NCI-H526 (cell line): Measurements from ENCODE around the gene MTCP1.

ENCODE experiments used
- DNase-seq, 2 experiments: peaks; one replicate each; lab custom pipeline; 2025; lab: John Stamatoyannopoulos, UW

MTCP1 gene

GRCh38 chrX:155070975-155071693 lies at the start of gene MTCP1, which contains the start of the genes BRCC3 and CMC4:
Gene MTCP1 (minus strand): TSS chrX:155071136. CDS start chrX:155066010, 5,126 bp downstream.
Gene BRCC3 (plus strand): TSS chrX:155071508. CDS start chrX:155071528, 20 bp downstream.
Gene CMC4 (minus strand): TSS chrX:155071136. CDS start chrX:155064023, 7,113 bp downstream.
- peak; percentile 84 to 99 for DNase-seq

GRCh38 chrX:155115174-155115819 lies 44.4 kb upstream of the MTCP1 start:
- DNase-seq: no peak

GRCh38 chrX:155113097-155113496 lies 42.2 kb upstream of the MTCP1 start:
- DNase-seq: no peak

- no peak for DNase-seq
Observed at GRCh38 chrX:155112171-155112570, 41.2 kb upstream of the MTCP1 start.

- DNase-seq: no peak
Observed at GRCh38 chrX:155108427-155108826, 37.5 kb upstream of the MTCP1 start.

GRCh38 chrX:155105919-155106318 lies 35.0 kb upstream of the MTCP1 start:
- DNase-seq: no peak

- DNase-seq: peak; percentile 51 to 78
Observed at GRCh38 chrX:155094468-155095061, 23.6 kb upstream of the MTCP1 start.

GRCh38 chrX:155086961-155087735 lies 16.2 kb upstream of the MTCP1 start:
- DNase-seq: no peak

- DNase-seq: peak; percentile 18 to 70
Observed at GRCh38 chrX:155086202-155086840, 15.4 kb upstream of the MTCP1 start.

GRCh38 chrX:155071694-155072280 lies 851 bp upstream of the MTCP1 start:
- DNase-seq: peak; percentile 41 to 70

GRCh38 chrX:155070663-155070974 lies 317 bp downstream of the MTCP1 start:
- peak in 1 of 2 experiments; percentile 61 for DNase-seq

GRCh38 chrX:155070038-155070437 lies 898 bp downstream of the MTCP1 start:
- DNase-seq: peak in 1 of 2 experiments; percentile 39

- no peak for DNase-seq
Observed at GRCh38 chrX:155069414-155069813, 1.5 kb downstream of the MTCP1 start.

- no peak for DNase-seq
Observed at GRCh38 chrX:155068165-155068564, 2.8 kb downstream of the MTCP1 start.

GRCh38 chrX:155065035-155065734 lies 5.8 kb downstream of the MTCP1 start:
- DNase-seq: no peak

GRCh38 chrX:155061760-155062159 lies 9.2 kb downstream of the MTCP1 start:
- DNase-seq: no peak

- DNase-seq: peak; percentile 70 to 84
Observed at GRCh38 chrX:155056877-155057792, 13.8 kb downstream of the MTCP1 start.

- DNase-seq: no peak
Observed at GRCh38 chrX:155056471-155056870, 14.5 kb downstream of the MTCP1 start.

- DNase-seq: no peak
Observed at GRCh38 chrX:155055494-155055893, 15.4 kb downstream of the MTCP1 start.

- DNase-seq: no peak
Observed at GRCh38 chrX:155054255-155054654, 16.7 kb downstream of the MTCP1 start.
